Activated CD4-positive, alpha-beta T cell treated with anti-CD3 and anti-CD28 coated beads, Interleukin-2, Interleukin-4, amounts not matched to agents 100 ng/mL and 50 ng/mL, durations not matched to agents 16 hours and 8 hours (primary cell): ENCODE data around the gene SF3A2.
A peak's percentile ranks its signal among the peaks of the same experiment; 100 is the strongest.

Experiments used
- DNase-seq: peaks from one replicate; pipeline ENCODE4 v3.0.0-alpha.2; 2020; ENCODE audit warnings: low spot score

SF3A2 gene

DNA sequence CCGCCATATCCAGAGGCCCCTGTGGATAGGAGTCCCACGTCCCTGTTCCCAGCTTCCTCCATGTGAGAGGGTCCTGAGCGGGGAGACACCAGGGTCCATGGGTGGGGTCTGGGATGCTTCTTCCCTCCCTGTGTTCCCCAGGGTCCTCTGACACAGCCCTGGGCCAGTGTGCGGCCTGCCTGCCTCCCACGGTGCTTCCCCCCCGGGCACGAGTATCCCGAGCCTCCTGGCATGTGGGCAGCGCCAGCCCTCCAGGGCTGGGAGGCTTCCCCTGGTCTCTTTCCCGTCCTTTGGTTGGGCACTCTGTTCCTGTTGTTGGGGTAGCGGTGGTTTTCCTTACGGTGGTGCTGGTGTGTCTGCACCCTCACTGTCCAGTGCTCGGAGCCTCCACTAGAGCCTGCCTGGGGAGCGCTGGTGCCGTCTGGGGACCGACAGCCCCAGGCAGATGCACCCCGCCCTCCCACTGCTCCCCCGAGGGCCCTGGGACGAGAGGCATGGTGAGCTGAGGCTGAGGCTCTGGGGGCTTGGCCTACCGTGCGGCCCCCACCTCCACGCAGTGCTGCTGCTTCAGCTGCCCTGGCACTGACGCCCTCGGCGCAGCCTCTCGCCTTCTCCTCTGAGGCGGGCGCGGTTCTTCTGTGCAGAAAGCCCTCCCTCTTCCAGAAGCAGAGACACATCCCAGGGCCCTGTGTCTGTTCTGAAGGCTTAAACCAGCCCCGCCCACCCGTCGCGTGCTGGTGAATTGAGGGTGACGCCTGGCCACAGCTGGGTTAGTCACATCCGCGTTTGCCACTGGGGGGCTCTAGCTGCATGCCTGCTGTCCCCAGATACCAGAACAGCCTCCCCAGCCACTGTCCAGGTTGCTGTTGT lies 28.4 kb upstream of the SF3A2 start:
- no peak for DNase-seq

DNA sequence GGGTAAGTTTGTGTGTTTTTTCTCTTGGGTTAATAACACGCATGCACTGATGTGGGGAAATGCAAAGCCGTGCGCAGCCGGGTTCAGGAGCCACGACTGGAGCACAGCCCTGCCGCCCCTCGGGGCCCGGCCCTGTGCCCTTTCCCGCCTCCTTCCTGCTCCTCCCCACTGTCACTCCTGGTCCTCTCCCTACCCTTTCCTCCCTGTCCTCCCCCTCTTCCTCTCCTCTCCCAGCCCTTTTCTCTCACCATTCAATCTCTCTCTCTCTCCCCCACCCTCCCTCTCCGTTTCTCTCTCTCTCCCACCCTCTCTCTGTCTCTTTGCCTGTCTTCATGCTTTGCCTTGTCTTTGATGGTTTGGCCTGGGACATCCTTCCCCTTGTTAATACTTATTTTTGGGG lies 27.6 kb upstream of the SF3A2 start:
- no peak for DNase-seq

DNA sequence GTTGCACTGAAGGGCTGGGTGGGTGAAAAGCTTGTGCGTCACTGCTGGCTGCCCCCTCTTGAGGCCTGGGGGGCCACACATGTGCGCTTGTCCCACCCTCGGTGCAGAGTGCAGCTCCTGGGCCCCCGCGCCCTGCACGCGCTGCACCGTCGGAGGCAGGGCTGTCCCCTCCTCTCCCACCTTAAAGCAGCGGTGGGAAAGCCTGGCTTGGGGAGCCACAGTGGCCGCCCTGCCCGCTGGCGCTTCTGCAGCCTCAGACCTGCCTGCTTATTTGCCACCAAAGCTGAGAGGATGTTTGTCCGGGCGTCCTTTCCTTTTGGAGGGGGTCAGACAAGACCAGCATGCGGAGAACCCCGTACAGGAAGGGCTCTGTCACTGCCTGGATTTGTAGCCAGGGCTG lies 27.2 kb upstream of the SF3A2 start:
- DNase-seq: no peak

DNA sequence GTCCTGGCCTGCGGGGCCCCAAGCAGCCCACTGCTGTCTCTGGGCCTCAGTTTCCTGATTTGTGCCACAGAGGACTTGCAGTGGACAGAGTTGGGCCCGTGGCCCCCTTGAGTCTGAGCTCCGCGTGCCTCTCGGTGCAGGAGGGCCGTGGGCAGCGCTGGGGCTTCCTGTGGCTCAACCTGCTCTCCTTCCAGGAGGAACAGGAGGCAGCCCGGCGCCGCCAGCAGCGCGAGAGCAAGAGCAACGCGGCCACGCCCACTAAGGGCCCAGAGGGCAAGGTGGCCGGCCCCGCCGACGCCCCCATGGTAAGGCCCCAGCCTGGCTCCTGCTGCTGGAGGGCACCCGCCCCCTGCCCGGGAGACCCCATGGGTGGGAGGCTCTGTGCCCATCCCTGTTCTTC lies 26.4 kb upstream of the SF3A2 start:
- no peak for DNase-seq

DNA sequence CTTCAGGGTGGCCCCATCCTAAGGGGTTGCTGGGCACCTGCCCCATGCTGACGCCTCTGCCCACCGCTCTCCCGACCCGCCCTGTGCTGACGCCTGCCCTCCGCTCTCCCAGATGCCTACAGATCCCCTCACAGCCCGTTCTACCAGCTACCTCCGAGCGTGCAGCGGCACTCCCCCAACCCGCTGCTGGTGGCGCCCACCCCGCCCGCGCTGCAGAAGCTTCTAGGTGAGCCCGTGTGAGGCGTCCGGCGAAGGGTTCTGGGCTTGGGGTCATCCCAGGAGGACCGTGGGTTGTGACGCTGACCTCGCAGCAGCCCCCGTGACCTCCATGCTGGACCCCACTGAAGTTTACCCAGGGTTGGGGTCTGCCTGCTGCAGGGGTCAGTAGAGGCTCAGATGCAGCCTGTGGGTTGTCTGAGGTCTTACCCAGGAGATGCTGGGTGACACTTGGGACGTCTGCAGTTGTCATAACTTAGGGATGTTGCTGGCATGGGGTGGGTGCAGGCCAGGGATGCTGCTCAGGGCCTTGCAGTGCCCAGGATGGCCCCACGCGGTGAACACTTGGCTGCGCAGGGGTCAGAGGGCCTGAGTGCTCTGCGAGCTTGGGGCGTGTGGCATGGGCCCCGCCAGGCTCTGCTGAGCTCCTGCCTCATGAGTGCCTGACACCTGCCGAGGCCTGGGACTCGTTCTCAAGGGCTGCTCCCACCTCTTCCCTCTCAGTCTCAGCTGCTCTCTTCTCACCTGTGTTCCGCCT lies 25.5 kb upstream of the SF3A2 start:
- DNase-seq: no peak

DNA sequence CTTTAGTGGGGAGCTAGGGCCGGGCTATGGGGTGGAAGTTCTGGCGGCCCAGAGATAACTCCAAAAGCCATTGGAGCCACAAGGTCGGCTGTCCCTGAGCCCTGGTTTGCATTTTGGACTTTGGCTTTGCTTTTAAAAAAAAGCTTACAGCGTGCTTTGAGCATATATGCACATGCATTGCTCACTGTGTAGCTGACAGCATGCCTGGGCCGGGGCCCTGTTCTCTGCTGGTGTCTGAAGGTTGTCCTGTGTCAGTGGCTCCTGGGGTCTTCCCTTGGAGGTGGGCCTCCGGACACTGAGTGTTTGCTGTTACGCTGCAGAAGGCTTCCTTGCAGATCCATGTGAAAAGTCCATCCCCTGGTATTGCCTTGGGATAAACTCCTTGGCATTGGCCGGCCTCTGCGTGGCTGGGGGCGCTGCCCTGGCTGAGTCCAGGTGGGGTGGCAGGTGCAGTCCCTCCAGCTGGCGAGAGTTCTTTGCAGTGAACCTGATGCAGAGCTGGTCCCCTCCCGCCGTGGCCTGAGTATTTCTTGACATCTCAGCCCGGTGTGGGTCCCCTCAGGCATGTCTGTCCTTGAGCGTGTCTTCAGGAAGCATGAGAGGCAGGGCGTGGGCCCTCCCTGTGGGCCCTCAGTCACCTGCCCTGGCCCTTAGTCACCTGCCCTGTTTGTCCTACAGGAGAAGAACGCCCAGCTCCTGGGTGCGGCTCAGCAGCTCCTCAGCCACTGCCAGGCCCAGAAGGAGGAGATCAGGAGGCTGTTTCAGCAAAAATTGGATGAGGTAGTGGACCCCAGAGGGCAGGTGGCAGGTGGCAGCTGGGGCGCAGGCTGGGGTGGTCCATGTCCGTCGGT lies 23.5 kb upstream of the SF3A2 start:
- DNase-seq: no peak

DNA sequence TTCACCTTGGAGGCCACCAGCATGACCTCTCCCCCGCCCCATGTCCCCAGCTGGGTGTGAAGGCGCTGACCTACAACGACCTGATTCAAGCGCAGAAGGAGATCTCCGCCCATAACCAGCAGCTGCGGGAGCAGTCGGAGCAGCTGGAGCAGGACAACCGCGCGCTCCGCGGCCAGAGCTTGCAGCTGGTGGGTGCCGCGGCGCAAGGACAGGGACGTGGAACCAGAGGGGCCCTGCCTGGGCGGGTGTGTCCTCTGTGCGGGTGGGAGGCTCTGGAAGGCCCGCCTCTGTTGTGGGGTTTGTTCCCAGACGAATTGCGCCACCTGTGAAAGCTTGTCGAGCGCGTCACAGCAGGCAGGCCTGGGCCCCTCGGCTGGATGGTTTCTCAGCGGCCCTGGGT lies 22.8 kb upstream of the SF3A2 start:
- DNase-seq: no peak

DNA sequence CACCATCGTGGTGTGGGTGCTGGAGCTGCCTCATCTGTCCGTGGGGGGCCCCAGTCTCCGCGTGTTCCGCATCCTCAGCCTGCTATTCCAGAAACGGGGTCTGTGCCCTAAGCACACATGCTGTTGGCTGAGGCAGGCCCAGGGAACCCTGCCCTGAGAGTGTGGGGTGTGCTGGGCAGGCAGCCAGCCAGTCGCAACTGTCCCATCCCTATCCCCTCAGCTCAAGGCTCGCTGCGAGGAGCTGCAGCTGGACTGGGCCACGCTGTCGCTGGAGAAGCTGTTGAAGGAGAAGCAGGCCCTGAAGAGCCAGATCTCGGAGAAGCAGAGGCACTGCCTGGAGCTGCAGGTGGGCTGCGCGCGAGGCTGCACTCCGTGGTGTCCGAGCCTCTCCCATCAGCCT lies 22.4 kb upstream of the SF3A2 start:
- DNase-seq: no peak

DNA sequence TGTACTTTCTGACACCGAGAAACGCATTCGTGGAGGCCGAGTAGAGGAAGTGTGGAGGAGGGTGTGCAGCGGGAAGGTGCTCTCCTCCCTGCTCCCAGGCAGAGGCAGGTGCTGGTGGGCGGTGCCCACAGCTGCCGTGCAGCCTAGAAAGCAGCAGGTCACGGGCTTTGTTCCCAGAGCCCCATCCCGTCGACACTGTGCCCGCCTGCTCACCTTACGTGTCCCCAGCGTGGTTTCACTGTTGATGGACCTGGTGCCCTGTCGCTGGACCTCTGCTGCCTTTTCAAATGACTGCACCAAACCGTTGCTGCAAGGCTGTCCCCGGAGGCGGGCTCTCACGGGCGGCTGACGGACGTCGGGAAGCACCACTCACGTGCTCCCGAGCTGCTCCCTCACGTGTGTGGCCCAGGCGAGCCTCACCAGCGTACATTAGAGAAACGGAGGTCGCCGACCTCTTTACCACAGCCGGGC lies 21.3 kb upstream of the SF3A2 start:
- DNase-seq: peak; percentile 28

DNA sequence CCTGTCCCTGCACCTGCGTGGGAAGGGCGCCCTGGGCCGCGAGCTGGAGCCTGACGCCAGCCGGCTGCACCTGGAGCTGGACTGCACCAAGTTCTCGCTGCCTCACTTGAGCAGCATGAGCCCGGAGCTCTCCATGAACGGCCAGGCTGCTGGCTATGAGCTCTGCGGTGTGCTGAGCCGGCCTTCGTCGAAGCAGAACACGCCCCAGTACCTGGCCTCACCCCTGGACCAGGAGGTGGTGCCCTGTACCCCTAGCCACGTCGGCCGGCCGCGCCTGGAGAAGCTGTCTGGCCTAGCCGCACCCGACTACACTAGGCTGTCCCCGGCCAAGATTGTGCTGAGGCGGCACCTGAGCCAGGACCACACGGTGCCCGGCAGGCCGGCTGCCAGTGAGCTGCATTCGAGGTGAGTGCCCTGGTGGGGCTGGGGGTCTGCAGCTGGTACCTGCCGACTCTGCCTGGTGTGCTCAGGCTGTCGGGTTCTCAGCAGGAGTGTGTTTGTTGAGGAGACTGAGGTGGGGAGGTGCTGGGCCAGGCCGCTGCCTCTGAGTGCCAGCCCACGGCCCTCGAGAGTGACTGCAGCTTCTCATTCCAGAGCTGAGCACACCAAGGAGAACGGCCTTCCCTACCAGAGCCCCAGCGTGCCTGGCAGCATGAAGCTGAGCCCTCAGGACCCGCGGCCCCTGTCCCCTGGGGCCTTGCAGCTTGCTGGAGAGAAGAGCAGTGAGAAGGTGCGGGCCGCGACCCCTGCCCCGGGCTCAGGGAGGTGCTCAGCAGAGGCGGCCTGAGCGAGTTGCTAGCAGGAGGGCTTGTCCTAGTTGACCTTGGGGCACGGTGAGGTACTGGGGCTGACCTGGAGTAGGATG lies 20.0 kb upstream of the SF3A2 start:
- no peak for DNase-seq

DNA sequence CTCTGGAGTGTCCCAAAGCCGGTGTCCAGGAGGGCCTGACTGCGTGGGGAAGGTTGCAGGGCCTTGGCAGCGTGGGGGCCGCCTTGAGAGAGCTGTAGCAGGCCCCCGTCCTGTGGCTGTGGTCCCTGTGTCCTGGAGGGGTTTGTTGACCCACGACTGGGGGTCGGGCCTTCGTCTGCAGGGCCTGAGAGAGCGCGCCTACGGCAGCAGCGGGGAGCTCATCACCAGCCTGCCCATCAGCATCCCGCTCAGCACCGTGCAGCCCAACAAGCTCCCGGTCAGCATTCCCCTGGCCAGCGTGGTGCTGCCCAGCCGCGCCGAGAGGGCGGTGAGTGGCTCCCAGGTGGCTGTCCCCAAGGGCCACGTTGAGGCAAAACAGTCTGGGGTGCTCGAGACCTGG lies 19.0 kb upstream of the SF3A2 start:
- no peak for DNase-seq

DNA sequence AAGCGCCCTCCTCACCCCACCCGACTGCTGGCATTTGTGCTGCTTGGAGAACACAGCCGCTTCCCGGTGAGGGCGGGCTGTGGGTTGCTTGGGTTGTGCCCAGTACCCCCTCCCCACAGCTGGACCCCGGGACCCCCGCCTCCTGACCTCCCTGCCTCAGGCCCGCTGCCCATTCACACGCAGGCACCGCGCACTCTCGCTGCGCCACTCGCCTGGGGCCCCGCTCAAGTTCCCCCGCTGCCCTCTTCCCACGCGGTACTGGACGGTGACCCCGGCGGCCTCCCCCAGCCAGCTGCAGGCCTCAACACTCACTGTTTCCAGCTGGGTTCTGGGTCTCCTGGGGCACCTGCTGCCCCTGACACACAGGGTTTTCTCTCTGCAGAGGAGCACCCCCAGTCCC lies 16.9 kb upstream of the SF3A2 start:
- no peak for DNase-seq

DNA sequence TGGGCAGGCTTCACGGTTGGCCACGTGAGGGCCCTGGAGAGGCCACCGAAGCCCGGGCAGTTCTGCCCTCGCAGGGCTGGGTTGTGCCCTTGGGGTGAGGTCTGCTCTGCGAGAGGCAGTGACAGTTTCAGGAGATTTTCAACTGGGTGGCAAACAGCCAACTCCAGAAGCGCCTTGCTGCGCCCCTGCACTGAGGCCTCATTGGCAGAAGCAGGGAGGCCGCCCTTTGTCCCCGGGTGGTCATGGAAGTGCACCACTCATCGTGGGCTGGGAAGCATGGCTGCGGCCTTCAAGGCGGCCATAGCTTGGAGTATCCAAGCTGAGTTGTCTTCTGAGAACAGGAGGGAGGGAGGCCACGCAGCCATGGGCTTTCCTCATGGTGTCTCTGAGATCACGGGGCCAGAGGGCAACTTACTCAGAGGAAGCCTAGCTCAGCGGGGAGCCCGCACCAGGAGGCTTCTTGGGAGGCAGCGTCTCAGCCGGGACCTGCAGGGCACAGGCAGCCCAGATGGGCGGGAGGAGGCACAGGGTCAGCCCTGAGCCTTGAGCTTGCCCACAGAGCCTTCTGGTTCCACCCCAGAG lies 15.3 kb upstream of the SF3A2 start:
- DNase-seq: no peak

DNA sequence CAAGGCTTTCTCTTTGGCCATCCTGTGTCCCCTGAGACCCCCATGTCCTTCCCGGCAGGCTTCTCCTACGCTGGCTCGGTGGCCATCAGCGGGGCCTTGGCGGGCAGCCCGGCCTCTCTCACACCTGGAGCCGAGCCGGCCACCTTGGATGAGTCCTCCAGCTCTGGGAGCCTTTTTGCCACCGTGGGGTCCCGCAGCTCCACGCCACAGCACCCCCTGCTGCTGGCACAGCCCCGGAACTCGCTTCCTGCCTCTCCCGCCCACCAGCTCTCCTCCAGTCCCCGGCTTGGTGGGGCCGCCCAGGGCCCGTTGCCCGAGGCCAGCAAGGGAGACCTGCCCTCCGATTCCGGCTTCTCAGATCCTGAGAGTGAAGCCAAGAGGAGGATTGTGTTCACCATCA lies 14.7 kb upstream of the SF3A2 start:
- DNase-seq: no peak

DNA sequence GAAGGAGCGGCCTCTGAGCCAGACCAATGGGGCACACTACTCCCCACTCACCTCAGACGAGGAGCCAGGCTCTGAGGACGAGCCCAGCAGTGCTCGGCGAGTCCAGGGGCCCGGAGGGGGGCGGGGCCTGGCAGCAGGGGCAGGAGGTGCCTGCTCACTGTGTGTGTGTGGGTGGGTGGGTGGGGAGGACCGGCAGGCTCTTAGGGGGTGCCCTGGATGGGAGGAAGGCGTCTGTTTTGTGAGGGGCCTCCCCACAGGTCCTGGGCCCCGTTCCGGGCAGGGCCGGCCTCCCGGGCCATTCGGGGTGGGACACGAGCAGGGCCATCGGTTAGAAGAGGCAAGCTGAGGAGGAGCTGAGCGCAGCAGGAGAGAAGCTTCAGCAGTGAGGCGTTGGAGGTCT lies 13.2 kb upstream of the SF3A2 start:
- no peak for DNase-seq

DNA sequence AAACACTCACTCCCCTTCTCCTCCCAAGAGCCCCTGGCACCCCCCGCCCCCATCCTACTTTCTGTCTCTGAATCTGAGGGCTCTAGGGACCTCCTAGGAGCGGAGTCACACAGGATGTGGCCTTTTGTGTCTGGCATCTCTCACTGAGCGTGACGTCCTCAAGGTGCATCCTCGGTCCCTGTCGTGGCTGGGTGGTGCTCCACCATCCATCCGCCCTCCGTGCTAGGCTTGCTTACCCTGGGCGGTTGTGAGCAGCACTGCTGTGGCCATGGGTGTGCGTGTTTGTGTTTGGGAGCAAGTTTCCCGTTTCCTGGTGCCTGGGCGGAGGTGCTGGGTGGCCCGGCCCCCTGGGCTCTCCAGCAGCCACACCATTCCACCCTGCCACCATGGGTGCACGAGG lies 12.7 kb upstream of the SF3A2 start:
- no peak for DNase-seq

DNA sequence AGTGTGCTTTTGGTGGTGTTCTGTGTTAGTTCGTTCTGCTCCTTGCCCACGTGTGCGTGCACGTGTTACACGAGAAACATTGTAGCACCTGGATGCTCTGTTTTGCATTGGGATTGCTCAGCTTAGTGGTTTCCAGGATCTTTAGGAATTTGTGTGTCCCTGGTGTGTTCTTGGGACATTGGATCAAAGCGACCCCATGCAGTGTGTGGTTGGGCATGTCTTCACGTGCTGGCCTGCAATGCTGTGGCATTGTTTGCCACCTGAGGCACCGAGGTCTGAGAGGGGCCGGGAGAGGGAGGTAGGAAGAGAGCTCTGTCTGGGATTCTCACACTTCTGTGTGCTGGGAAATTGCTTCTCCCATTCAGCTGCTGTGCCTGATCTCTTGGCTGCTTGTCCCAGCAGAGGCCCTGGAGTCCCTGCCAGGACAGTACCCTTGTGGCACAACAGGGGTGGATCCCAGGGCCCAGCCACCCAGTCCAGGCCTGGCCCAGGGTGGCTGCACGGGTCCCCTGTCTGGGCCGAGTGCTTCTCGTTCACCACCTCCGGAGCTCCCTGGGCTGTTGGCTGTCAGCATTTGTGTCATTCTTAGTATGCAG lies 11.8 kb upstream of the SF3A2 start:
- DNase-seq: no peak

DNA sequence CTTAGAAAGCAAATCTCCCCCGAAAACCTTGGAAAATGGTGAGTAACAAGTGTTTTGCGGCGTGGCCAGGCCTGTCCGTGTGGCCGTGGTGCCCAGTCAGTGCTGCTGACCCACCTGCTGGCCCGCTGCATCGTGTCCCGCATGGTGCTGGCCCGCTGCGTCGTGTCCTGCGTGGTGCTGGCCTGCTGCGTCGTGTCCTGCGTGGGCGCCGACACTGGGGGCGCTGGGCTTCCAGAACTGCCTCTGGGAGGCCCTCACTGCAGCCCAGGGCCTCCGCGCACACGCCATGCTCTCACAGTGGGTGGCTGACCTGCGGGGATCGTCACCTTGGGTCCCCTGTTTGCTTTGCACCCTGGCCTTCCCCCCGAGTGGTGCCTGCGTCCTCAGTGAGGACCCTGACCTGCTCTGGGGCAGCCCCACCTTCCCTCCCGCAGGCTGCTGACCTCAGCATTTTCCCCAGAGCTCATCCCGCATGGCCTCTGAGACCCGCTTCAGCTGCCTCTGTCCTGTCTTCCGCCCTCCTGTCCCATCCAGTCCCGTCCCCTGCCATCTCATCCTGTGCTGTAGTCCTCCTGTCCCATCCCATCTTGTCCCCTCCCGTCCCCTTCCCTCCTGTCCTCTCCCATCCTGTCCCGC lies 11.1 kb upstream of the SF3A2 start:
- DNase-seq: no peak

DNA sequence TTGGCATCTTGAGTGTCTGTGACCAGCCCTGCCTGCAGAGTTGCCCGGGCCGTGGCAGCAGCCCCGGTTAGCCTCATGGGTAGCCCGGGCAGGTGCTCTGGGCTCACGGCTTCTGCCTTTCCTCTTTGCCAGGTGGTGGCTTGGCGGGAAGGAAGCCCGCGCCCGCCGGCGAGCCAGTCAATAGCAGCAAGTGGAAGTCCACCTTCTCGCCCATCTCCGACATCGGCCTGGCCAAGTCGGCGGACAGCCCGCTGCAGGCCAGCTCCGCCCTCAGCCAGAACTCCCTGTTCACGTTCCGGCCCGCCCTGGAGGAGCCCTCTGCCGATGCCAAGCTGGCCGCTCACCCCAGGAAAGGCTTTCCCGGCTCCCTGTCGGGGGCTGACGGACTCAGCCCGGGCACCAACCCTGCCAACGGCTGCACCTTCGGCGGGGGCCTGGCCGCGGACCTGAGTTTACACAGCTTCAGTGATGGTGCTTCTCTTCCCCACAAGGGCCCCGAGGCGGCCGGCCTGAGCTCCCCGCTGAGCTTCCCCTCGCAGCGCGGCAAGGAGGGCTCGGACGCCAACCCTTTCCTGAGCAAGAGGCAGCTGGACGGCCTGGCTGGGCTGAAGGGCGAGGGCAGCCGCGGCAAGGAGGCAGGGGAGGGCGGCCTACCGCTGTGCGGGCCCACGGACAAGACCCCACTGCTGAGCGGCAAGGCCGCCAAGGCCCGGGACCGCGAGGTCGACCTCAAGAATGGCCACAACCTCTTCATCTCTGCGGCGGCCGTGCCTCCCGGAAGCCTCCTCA lies 10.4 kb upstream of the SF3A2 start:
- no peak for DNase-seq
